HEK293T (cell line): ENCODE data around the gene FBXO46.

Experiments
- ARNT ChIP-seq: fragments of 450-650 bp; IDR thresholded peaks from 2 replicates; pipeline ENCODE4 v1.6.1; 2017; ENCODE audit warnings: mild to moderate bottlenecking
- BHLHE40 ChIP-seq: fragments of 450-650 bp; IDR thresholded peaks from 2 replicates; pipeline ENCODE4 v1.6.1; 2016; ENCODE audit warnings: mild to moderate bottlenecking, moderate library complexity, borderline replicate concordance
- ELF4 ChIP-seq: fragments of 450-650 bp; IDR thresholded peaks from 2 replicates; pipeline ENCODE4 v1.6.1; 2017; ENCODE audit warnings: antibody characterized with exemption
- FOXK2 ChIP-seq: fragments of 450-650 bp; IDR thresholded peaks from 2 replicates; pipeline ENCODE4 v1.6.1; 2016; ENCODE audit warnings: mild to moderate bottlenecking
- FOXM1 ChIP-seq: fragments of 450-650 bp; IDR thresholded peaks from 2 replicates; pipeline ENCODE4 v1.6.1; 2017; ENCODE audit warnings: mild to moderate bottlenecking, borderline replicate concordance
- HDGF ChIP-seq: fragments of 450-650 bp; IDR thresholded peaks from 2 replicates; pipeline ENCODE4 v1.6.1; 2017; ENCODE audit warnings: antibody characterized with exemption, borderline replicate concordance
- L3MBTL2 ChIP-seq: fragments of 450-650 bp; conservative IDR thresholded peaks from 2 replicates; pipeline ENCODE4 v1.6.1; 2016; ENCODE audit warnings: mild to moderate bottlenecking
- LEF1 ChIP-seq: fragments of 450-650 bp; IDR thresholded peaks from 2 replicates; pipeline ENCODE4 v1.6.1; 2017; ENCODE audit warnings: mild to moderate bottlenecking, borderline replicate concordance
- SP1 ChIP-seq: fragments of 450-650 bp; IDR thresholded peaks from 2 replicates; pipeline ENCODE4 v1.6.1; 2017
- SUZ12 ChIP-seq: fragments of 450-650 bp; IDR thresholded peaks from 2 replicates; pipeline ENCODE4 v1.6.1; 2016; ENCODE audit warnings: mild to moderate bottlenecking
- TARDBP ChIP-seq: fragments of 450-650 bp; IDR thresholded peaks from 2 replicates; pipeline ENCODE4 v1.6.1; 2016
- ZNF384 ChIP-seq: fragments of 450-650 bp; IDR thresholded peaks from 2 replicates; pipeline ENCODE4 v1.6.1; 2016
- TF ChIP-seq, protein P1 (sequence below): fragments of 450-650 bp; IDR thresholded peaks from 2 replicates; pipeline ENCODE4 v1.6.1; 2016

DNA sequence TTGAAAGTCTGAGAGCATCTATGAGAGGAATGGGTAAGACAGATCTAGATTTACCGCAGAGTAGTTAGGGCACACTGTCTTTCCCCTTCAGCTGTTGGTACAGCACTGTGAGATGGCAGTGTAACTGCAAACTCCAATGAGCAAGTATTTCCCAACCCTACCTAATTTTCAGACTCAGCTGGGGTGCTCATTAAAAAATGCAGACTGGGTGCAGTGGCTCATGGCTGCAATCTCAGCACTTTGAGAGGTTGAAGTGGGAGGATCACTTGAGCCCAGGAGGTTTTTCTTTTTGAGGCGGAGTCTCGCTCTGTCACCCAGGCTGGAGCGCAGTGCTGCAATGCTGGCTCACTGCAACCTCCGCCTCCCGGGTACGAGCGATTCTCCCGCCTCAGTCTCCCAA lies 25.6 kb downstream of the FBXO46 start:
- TF ChIP-seq, protein P1, sequence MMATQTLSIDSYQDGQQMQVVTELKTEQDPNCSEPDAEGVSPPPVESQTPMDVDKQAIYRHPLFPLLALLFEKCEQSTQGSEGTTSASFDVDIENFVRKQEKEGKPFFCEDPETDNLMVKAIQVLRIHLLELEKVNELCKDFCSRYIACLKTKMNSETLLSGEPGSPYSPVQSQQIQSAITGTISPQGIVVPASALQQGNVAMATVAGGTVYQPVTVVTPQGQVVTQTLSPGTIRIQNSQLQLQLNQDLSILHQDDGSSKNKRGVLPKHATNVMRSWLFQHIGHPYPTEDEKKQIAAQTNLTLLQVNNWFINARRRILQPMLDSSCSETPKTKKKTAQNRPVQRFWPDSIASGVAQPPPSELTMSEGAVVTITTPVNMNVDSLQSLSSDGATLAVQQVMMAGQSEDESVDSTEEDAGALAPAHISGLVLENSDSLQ = no peak
- no peak for TF ChIP-seq HDGF
- TF ChIP-seq SP1 = no peak
- TF ChIP-seq BHLHE40 = no peak
- TF ChIP-seq LEF1 = no peak
- TF ChIP-seq ARNT = no peak
- TF ChIP-seq ELF4 = no peak
- TF ChIP-seq FOXM1 = no peak
- TF ChIP-seq TARDBP = no peak
- TF ChIP-seq FOXK2 = no peak
- no peak for TF ChIP-seq ZNF384
- no peak for TF ChIP-seq SUZ12
- no peak for TF ChIP-seq L3MBTL2
